Heart left ventricle (tissue), 16 donors: ENCODE measurements around the gene STS. TPM values are rescaled to one million over a fixed set of nuclear protein-coding genes. Genes with fewer than 3 reads are reported as not detected.

Source experiments
- ATAC-seq, 4 donors: fragments of 200-7000 bp; cut with Tn5 transposase; one replicate each; pipeline ENCODE4 v1.9.1; 2020 to 2022; ENCODE audit warnings: moderate library complexity in 4 of 4, mild to moderate bottlenecking in 3 of 4, moderate number of reproducible peaks in 1 of 4
- DNase-seq, 5 donors: peaks; one replicate each; pipeline ENCODE4 v3.0.0-alpha.2; 2020
- H3K27ac ChIP-seq, 12 donors: fragments of 200-600 bp; sonication (generic) in 4 of 12; one replicate each; pipeline versions ENCODE4 v1.5.0 to v1.8.0; 2016 to 2022; ENCODE audit warnings: mild to moderate bottlenecking in 2 of 12
- H3K27me3 ChIP-seq, 9 donors: fragments of 200-600 bp; sonication (generic) in 2 of 9; one replicate each; pipeline versions ENCODE4 v1.5.1 to v1.8.0; 2016 to 2022; ENCODE audit warnings: mild to moderate bottlenecking in 3 of 9
- H3K36me3 ChIP-seq, 9 donors: fragments of 200-600 bp; sonication (generic) in 2 of 9; one replicate each; pipeline versions ENCODE4 v1.5.0 to v1.8.0; 2018 to 2022; ENCODE audit warnings: mild to moderate bottlenecking in 2 of 9
- H3K4me1 ChIP-seq, 12 donors: fragments of 200-600 bp; sonication (generic) in 4 of 12; one replicate each; pipeline versions ENCODE4 v1.5.0 to v1.8.0; 2016 to 2022; ENCODE audit warnings: mild to moderate bottlenecking in 3 of 12
- H3K4me3 ChIP-seq, 12 donors: fragments of 200-600 bp; sonication (generic) in 4 of 12; one replicate each; pipeline versions ENCODE4 v1.5.0 to v1.8.0; 2017 to 2022; ENCODE audit warnings: mild to moderate bottlenecking in 9 of 12, moderate library complexity in 4 of 12
- H3K9me3 ChIP-seq, 12 donors: fragments of 200-600 bp; sonication (generic) in 4 of 12; one replicate each; pipeline versions ENCODE4 v1.5.0 to v1.8.0; 2016 to 2022; ENCODE audit warnings: mild to moderate bottlenecking in 1 of 12
- CTCF ChIP-seq, 12 donors: fragments of 200-600 bp; sonication (generic) in 4 of 12; IDR thresholded peaks; one replicate each; pipeline versions ENCODE4 v1.5.0 to v1.8.0; 2018 to 2022; ENCODE audit warnings: antibody characterized with exemption in 12 of 12, mild to moderate bottlenecking in 5 of 12
- POLR2A ChIP-seq, 2 donors: fragments of 450-650 bp; IDR thresholded peaks; one replicate each; pipeline ENCODE4 v1.6.1; 2017; ENCODE audit warnings: antibody characterized with exemption in 2 of 2, mild to moderate bottlenecking in 2 of 2, moderate library complexity in 2 of 2
- WGBS, 4 donors: extraction: QIAGEN DNeasy Blood & Tissue Kit in 2 of 4; methylation state at CpG; one replicate each; pipeline versions ENCODE4 v1.1.5 to v1.1.7; 2013 to 2018; 5-methylcytosine and 5-hydroxymethylcytosine counted together
- intact Hi-C, 10 donors: fragments of 100-400 bp; cut with DNase I; formaldehyde crosslinking; loops; one replicate each; pipeline versions ENCODE4 v1.11.1 to v1.14.2; 2022
- polyA plus RNA-seq, 2 donors: library from polyadenylated mRNA; stranded (reverse); fragments of 200-250 nt; gene quantifications; one replicate each; pipeline ENCODE4 v1.2.3, GENCODE V29; 2013
- total RNA-seq, 9 donors: library from RNA; depleted of rRNA in 2 of 9; stranded (reverse); fragments of >200 nt in 2 of 9; fragmentation: NEBNext Ultra II Directional in 3 of 9; extraction: Animal tissue kit (Norgen Biotek cat#: 25700) in 3 of 9; gene quantifications; one replicate each; pipeline versions ENCODE4 v1.1.0 to v1.2.4, GENCODE V29; 2016 to 2023
- donor health status: ischemic (EF 13 %, LVEDD 7.1; RV severe dilation, severe dysfunction).
- donor health status: healthy with polysubstance abuse.
- donor health status: DM: no; HTN: yes; CAD: no.
- donor health status: DM: no; HTN: no; CAD: no.
- donor health status: ischemic (EF 25% LVEDD 6.9; RV normal size, moderate dysfunction).
- donor health status: ischemic (EF 25% LVEDD 5.7; RV mildly dilated, moderate dysfunction).
- donor health status: healthy.
- donor health status: DM: yes; HTN: yes; CAD: no.
- donor health status: ischemic (EF 35%, LVEDD 5.7; RV mildly dilated, moderate dysfunction).
- donor health status: nonischemic (EF 11% LVEDD 7.7; RV severe dilation, severe dysfunction).
- donor health status: DM: yes; HTN: yes; CAD: no.
- donor health status: PGD.
- donor health status: ischemic (EF 29% LVEDD 5.4; RV normal size, mild dysfunction).
- donor health status: nonischemic (EF 23%, LVEDD 6.1; RV moderate dilation, normal function).

The STS gene
- total and polyA plus RNA-seq, 11 donors = 1.2 to 8.6 (median 5.8) TPM

GRCh38 chrX:7111518-7111917 lies 36.0 kb upstream of the STS start:
- Histone ChIP-seq H3K4me3 (no peak overlapping the region), H3K4me1 (peaks cover 0 to 30% (median 8%) of the 10 kb centered on the region in 12 donors), H3K9me3 (no peaks in the 10 kb centered on the region), H3K27ac (no peak overlapping the region), H3K36me3 (no peaks in the 10 kb centered on the region), H3K27me3 (no peaks in the 10 kb centered on the region)
- DNase-seq (no peak), ATAC-seq (no peak)
- intact Hi-C loops = no loop called here
- no peak for TF ChIP-seq CTCF (IDR thresholded peaks at IDR 0.05)
- WGBS, 4 donors = 96 to 99% (median 97%) methylated on average over 6 of the region's 6 CpGs

GRCh38 chrX:7112071-7112470 lies 35.4 kb upstream of the STS start:
- H3K4me1 ChIP-seq = peaks cover 0 to 30% (median 8%) of the 10 kb centered on the region in 12 donors
- ATAC-seq = no peak
- no peak overlapping the region for H3K4me3 ChIP-seq
- intact Hi-C loops = no loop called here
- TF ChIP-seq CTCF (IDR thresholded peaks at IDR 0.05) = no peak
- no peak for TF ChIP-seq POLR2A (IDR thresholded peaks at IDR 0.05)
- no peak overlapping the region for H3K27ac ChIP-seq
- DNase-seq = no peak
- H3K27me3 ChIP-seq = no peaks in the 10 kb centered on the region
- H3K9me3 ChIP-seq = no peaks in the 10 kb centered on the region
- no peaks in the 10 kb centered on the region for H3K36me3 ChIP-seq
- WGBS, 4 donors = 97 to 98% (median 97%) methylated on average over 7 of the region's 7 CpGs

GRCh38 chrX:7115557-7115956 lies 32.0 kb upstream of the STS start:
- Histone ChIP-seq H3K4me3 (no peak overlapping the region), H3K9me3 (no peaks in the 10 kb centered on the region), H3K27me3 (no peaks in the 10 kb centered on the region), H3K27ac (no peak overlapping the region), H3K36me3 (no peaks in the 10 kb centered on the region), H3K4me1 (peaks cover 0 to 24% (median 6%) of the 10 kb centered on the region in 12 donors)
- peak in 2 of 5 donors; percentile 45 to 67 for DNase-seq
- TF ChIP-seq CTCF (IDR thresholded peaks at IDR 0.05) (no peak), POLR2A (IDR thresholded peaks at IDR 0.05) (no peak)
- 39 to 61% (median 49%) methylated on average over 6 of the region's 6 CpGs for WGBS, 4 donors
- ATAC-seq = peak; percentile 69 to 91 (median 79)
- intact Hi-C loops = no loop called here

- ATAC-seq = no peak
- WGBS, 4 donors = 87 to 94% (median 92%) methylated on average over 2 to 3 of the region's 3 CpGs
- Histone ChIP-seq H3K27ac (no peak overlapping the region), H3K4me3 (no peak overlapping the region), H3K9me3 (no peaks in the 10 kb centered on the region), H3K27me3 (no peaks in the 10 kb centered on the region), H3K4me1 (peaks cover 0 to 26% (median 9%) of the 10 kb centered on the region in 12 donors), H3K36me3 (no peaks in the 10 kb centered on the region)
- intact Hi-C loops = no loop called here
- TF ChIP-seq POLR2A (IDR thresholded peaks at IDR 0.05) (no peak), CTCF (IDR thresholded peaks at IDR 0.05) (no peak)
- no peak for DNase-seq
Observed at GRCh38 chrX:7116081-7116480, 31.4 kb upstream of the STS start.
